Activated CD4-positive, alpha-beta T cell treated with anti-CD3 and anti-CD28 coated beads for 24 hours (primary cell): Measurements from ENCODE around the gene OR2G6.
"Not testable (repeated sequence)": the region's sequence is repeated elsewhere in the genome, so short reads cannot be mapped to it uniquely, and the experiment has no call there.

Experiments used
- DNase-seq, 2 donors: peaks; one replicate each; pipeline ENCODE4 v3.0.0-alpha.2; 2020; ENCODE audit warnings: low read depth in 2 of 2

OR2G6 gene

DNA sequence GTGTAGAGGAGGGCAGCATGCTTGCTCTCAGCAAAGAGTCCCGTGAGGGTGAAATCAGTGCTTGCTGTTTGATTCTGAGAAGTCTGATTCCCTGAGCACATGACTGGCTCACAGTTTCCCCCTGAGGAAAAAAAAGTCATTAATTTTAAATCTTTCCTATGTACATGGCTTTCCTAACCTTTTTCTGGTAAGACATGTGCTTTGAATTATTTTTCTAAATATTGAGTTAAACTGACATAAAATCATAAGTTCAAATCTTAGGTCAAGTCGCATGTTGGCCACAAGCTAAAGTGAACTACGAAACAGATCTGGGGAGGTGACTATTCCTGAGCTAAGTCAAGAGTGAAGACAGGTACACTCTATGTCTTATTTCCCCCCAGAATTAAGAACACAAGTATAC lies 66.8 kb downstream of the OR2G6 start, which contains the start of gene OR2T34:
OR2T34 (minus strand) TSS at position 101 of the 400 bp plus-strand sequence; CDS start at position 101, 0 bp downstream.
- DNase-seq = not testable (repeated sequence)

DNA sequence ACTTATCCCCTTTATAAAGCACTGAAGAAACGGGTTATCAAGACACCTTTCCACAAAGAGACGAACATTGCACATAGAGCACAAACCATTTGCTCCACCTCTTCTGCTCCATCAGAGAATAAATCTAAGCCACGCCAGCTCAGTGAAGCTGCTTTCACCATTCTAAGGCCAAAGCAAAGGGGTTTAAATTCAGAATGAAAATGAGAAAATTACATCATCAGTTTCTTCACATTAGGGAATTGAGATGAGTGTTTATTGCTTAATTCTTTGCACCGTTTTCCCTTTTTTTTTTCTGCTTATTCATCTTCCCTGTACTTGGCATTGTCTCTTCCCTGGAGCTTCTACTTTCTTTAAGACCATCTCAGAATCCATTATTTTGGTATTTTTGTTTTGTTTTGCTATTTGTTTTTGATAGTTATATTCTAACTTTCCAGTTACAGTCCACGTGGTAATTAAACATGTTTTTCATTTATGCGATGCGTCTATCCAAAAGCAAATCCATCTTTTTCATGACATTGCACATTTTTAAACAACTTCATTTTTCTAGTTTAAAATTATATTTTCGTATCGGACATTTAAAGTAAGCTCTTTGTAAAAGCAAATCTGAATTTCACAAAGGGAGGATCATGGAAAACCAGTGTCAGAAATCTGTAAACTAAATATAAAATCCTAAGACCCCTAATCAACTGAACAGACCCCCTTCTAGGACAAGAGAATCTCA lies 68.5 kb downstream of the OR2G6 start:
- DNase-seq = no peak
